A549 (cell line): ENCODE results near the gene PLXNC1. TPM values are rescaled to one million over a fixed set of nuclear protein-coding genes. Genes with fewer than 3 reads are reported as not detected.

Source experiments
- ATAC-seq, 2 experiments: fragments of 200-7000 bp in 1 of 2; fragments of >200 bp in 1 of 2; cut with Nextera tagmentation in 1 of 2; cut with Tn5 transposase in 1 of 2; 3 replicates each; pipeline versions ENCODE4 v1.8.0 to v1.9.1; 2018 to 2020; ENCODE audit warnings: mild to moderate bottlenecking in 1 of 2, moderate library complexity in 1 of 2
- CTCF ChIA-PET: fragments of 300-600 bp; sonication (Branson Sonifier 250); formaldehyde crosslinking; extraction: SDS; loops from one replicate; lab custom pipeline; 2021; ENCODE audit warnings: antibody characterized with exemption, inconsistent platforms; lab: Yijun Ruan, JAX
- POLR2A ChIA-PET: fragments of 350-600 bp; formaldehyde crosslinking; extraction: SDS; loops from one replicate; lab custom pipeline; 2021; ENCODE audit warnings: antibody characterized with exemption, inconsistent platforms; lab: Yijun Ruan, JAX
- DNase-seq, 2 experiments: peaks; one replicate each; pipeline versions ENCODE4 v3.0.0 to v3.0.0-alpha.2; 2011 to 2016; ENCODE audit warnings: low read depth in 1 of 2, low spot score in 1 of 2
- FAIRE-seq: peaks from 2 replicates; lab custom pipeline; 2011; peaks lifted over from hg19 to GRCh38; lab: Jason Lieb, UNC
- H3K27ac ChIP-seq, 2 experiments: fragments of >200 bp; sonication (Bioruptor Twin); formaldehyde crosslinking; 3 replicates each; pipeline ENCODE4 v1.5.1; 2016 to 2017
- H3K4me1 ChIP-seq: fragments of >200 bp; sonication (Bioruptor Twin); formaldehyde crosslinking; 3 replicates; pipeline ENCODE4 v1.6.1; 2016
- H3K4me2 ChIP-seq: fragments of >200 bp; sonication (Bioruptor Twin); formaldehyde crosslinking; 3 replicates; pipeline ENCODE4 v1.6.1; 2016
- H3K4me3 ChIP-seq: fragments of >200 bp; sonication (Bioruptor Twin); formaldehyde crosslinking; 3 replicates; pipeline ENCODE4 v1.5.1; 2016
- H3K9me3 ChIP-seq: fragments of >200 bp; sonication (Bioruptor Twin); formaldehyde crosslinking; 3 replicates; pipeline ENCODE4 v1.6.1; 2016
- CBX2 ChIP-seq: fragments of 200-600 bp; sonication (generic); IDR thresholded peaks from 2 replicates; pipeline ENCODE4 v1.6.1; 2016; ENCODE audit warnings: low read depth, mild to moderate bottlenecking, borderline replicate concordance
- CBX8 ChIP-seq: fragments of 200-600 bp; sonication (generic); IDR thresholded peaks from 2 replicates; pipeline ENCODE4 v1.6.1; 2016
- CEBPB ChIP-seq, 2 experiments: fragments of >200 bp in 1 of 2; sonication (Bioruptor Twin) in 1 of 2; formaldehyde crosslinking in 1 of 2; IDR thresholded peaks; 2 replicates each; pipeline ENCODE4 v1.6.1; 2012 to 2016
- CHD2 ChIP-seq: fragments of 150-350 bp; IDR thresholded peaks from 2 replicates; pipeline ENCODE4 v1.6.1; 2014; ENCODE audit warnings: low read length; ENCODE audit not compliant: partially characterized antibody
- EHMT2 ChIP-seq: fragments of 200-600 bp; sonication (generic); IDR thresholded peaks from 2 replicates; pipeline ENCODE4 v1.6.1; 2016; ENCODE audit warnings: antibody characterized with exemption, low read depth, mild to moderate bottlenecking, moderate library complexity
- EP300 ChIP-seq, 2 experiments: fragments of >200 bp; sonication (Bioruptor Twin); formaldehyde crosslinking; IDR thresholded peaks; 2 replicates in 1 of 2; 3 replicates in 1 of 2; pipeline ENCODE4 v1.6.1; 2016 to 2017
- ESRRA ChIP-seq: fragments of 150-350 bp; IDR thresholded peaks from 2 replicates; pipeline ENCODE4 v1.6.1; 2014; ENCODE audit warnings: mild to moderate bottlenecking, low read length, borderline replicate concordance
- HDAC2 ChIP-seq: fragments of 200-600 bp; sonication (generic); IDR thresholded peaks from 2 replicates; pipeline ENCODE4 v1.6.1; 2016
- HEYL ChIP-seq: fragments of 250-450 bp; sonication (Bioruptor Pico); IDR thresholded peaks from 2 replicates; pipeline ENCODE4 v1.8.0; 2021; ENCODE audit warnings: mild to moderate bottlenecking, moderate library complexity
- HOXA7 ChIP-seq: fragments of 250-450 bp; sonication (Bioruptor Pico); IDR thresholded peaks from 2 replicates; pipeline ENCODE4 v1.5.0; 2020; ENCODE audit warnings: mild to moderate bottlenecking, moderate library complexity
- KDM5A ChIP-seq: fragments of 200-600 bp; sonication (generic); IDR thresholded peaks from 2 replicates; pipeline ENCODE4 v1.6.1; 2016; ENCODE audit warnings: antibody characterized with exemption, mild to moderate bottlenecking
- NFE2L2 ChIP-seq: fragments of 150-350 bp; conservative IDR thresholded peaks from 2 replicates; pipeline ENCODE4 v1.6.1; 2014; ENCODE audit warnings: low read length
- RAD21 ChIP-seq, 2 experiments: fragments of >200 bp in 1 of 2; sonication (Bioruptor Twin) in 1 of 2; formaldehyde crosslinking in 1 of 2; IDR thresholded peaks in 1 of 2; conservative IDR thresholded peaks in 1 of 2; 2 replicates in 1 of 2; 3 replicates in 1 of 2; pipeline ENCODE4 v1.6.1; 2012 to 2018; ENCODE audit warnings: inconsistent platforms in 1 of 2
- RFX5 ChIP-seq: fragments of 450-650 bp; IDR thresholded peaks from 2 replicates; pipeline ENCODE4 v1.7.1; 2014; ENCODE audit warnings: antibody characterized with exemption, mild to moderate bottlenecking, moderate library complexity
- SMC3 ChIP-seq: fragments of >200 bp; sonication (Bioruptor Twin); formaldehyde crosslinking; IDR thresholded peaks from 3 replicates; pipeline ENCODE4 v1.6.1; 2018; ENCODE audit warnings: inconsistent platforms
- TP53 ChIP-seq: fragments of 250-450 bp; sonication (Bioruptor Pico); IDR thresholded peaks from 2 replicates; pipeline ENCODE4 v1.5.0; 2021; ENCODE audit warnings: mild to moderate bottlenecking, moderate library complexity
- ZSCAN20 ChIP-seq: fragments of 250-450 bp; sonication (Bioruptor Pico); IDR thresholded peaks from 2 replicates; pipeline ENCODE4 v1.8.0; 2022; ENCODE audit warnings: mild to moderate bottlenecking, moderate library complexity
- WGBS: methylation state at CpG from one replicate; pipeline ENCODE4 v1.1.6; 2017; ENCODE audit errors: missing lambda C conversion rate; 5-methylcytosine and 5-hydroxymethylcytosine counted together
- polyA plus RNA-seq, 4 experiments: library from polyadenylated mRNA; depleted of rRNA in 3 of 4; stranded (reverse); fragments of >200 nt; fragmentation: RNase III in 1 of 4; extraction: RNeasy Plus Mini Kit Qiagen cat#74134 plus additional on column Dnase treatment in 1 of 4; gene quantifications; 2 replicates in 3 of 4; 3 replicates in 1 of 4; pipeline ENCODE4 v1.2.3, GENCODE V29; 2011 to 2017
- TF ChIP-seq, protein P1 (sequence below): fragments of 450-650 bp; IDR thresholded peaks from 2 replicates; pipeline ENCODE4 v1.6.1; 2014; ENCODE audit warnings: antibody characterized with exemption
- TF ChIP-seq, protein P2 (sequence below): fragments of 250-450 bp; sonication (Bioruptor Pico); IDR thresholded peaks from 2 replicates; pipeline ENCODE4 v1.5.0; 2020; ENCODE audit warnings: low read depth, mild to moderate bottlenecking, moderate library complexity
- TF ChIP-seq, protein P3 (sequence below): fragments of >200 bp; sonication (Bioruptor Twin); formaldehyde crosslinking; IDR thresholded peaks from 2 replicates; pipeline ENCODE4 v1.6.1; 2016
- TF ChIP-seq, protein P4 (sequence below): IDR thresholded peaks from 2 replicates; pipeline ENCODE4 v1.6.1; 2012

Gene PLXNC1
- polyA plus RNA-seq, 2 of the 4 experiments (the other 2 are of a cell fraction): 0.12 to 0.50 TPM

DNA sequence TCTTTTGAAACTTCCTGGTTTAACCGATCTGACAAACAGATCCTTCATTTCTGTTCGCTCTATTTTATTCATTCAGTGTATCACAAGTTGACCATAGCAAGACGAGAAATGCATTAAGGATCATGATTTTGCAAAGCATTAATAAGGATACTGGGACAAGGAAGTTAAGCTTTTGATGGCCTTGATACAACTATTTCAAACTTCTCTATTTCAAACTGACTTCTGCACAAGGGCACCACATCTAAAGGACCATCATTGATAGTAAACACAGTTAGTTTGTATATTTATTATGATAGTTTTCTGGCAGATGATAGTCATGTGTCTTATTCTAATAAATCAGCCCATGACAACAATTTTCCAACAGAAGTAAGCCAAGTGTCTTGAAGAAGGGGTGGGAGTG lies 25.8 kb upstream of the PLXNC1 start (continued):
- TF ChIP-seq KDM5A (no peak), HDAC2 (no peak), SMC3 (no peak), CHD2 (no peak)
- TF ChIP-seq, protein P1, sequence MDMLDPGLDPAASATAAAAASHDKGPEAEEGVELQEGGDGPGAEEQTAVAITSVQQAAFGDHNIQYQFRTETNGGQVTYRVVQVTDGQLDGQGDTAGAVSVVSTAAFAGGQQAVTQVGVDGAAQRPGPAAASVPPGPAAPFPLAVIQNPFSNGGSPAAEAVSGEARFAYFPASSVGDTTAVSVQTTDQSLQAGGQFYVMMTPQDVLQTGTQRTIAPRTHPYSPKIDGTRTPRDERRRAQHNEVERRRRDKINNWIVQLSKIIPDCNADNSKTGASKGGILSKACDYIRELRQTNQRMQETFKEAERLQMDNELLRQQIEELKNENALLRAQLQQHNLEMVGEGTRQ: no peak
- TF ChIP-seq, protein P2, sequence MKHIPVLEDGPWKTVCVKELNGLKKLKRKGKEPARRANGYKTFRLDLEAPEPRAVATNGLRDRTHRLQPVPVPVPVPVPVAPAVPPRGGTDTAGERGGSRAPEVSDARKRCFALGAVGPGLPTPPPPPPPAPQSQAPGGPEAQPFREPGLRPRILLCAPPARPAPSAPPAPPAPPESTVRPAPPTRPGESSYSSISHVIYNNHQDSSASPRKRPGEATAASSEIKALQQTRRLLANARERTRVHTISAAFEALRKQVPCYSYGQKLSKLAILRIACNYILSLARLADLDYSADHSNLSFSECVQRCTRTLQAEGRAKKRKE (CRISPR knock-in tag): no peak

DNA sequence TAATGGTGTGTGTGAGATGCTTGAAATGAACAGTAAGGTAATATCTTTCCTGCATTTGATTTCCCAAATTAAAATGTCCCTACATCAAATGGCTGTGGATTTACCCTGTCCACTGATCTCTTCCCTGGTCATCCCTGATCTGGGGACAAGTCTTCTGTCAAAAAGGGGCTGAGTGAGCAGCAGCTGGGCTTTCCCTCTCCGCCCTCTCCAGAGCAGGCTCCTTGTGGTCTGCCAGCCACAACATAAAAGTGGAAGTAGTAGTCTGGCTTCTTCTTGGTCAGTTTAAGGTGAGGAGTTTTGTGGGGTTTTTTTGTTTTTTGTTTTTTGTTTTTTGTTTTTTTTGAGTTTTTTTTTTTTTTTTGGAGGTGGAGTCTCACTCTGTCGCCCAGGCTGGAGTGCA lies 25.2 kb upstream of the PLXNC1 start:
- CTCF ChIA-PET: interaction anchor here (0.8 to 1.4 kb wide), 2 partner anchors 9 to 356 kb away, joined by 3 read pairs; no protein-coding TSS in a partner anchor
- WGBS: 70% methylated on average over 2 of the region's 2 CpGs
- Histone ChIP-seq H3K4me3 (no peak overlapping the region), H3K9me3 (no peaks in the 10 kb centered on the region), H3K4me1 (no peaks in the 10 kb centered on the region), H3K4me2 (no peak overlapping the region), H3K27ac (no peak overlapping the region)
- POLR2A ChIA-PET: no interaction called here
- ATAC-seq: no peak
- TF ChIP-seq ESRRA: no peak
- TF ChIP-seq, protein P3, sequence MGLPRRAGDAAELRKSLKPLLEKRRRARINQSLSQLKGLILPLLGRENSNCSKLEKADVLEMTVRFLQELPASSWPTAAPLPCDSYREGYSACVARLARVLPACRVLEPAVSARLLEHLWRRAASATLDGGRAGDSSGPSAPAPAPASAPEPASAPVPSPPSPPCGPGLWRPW: no peak
- TF ChIP-seq EP300 (IDR thresholded peaks at IDR 0.05): no peak
- no peak for TF ChIP-seq TP53 (CRISPR knock-in tag)
- no peak for TF ChIP-seq ZSCAN20 (CRISPR knock-in tag)
- TF ChIP-seq, protein P4, sequence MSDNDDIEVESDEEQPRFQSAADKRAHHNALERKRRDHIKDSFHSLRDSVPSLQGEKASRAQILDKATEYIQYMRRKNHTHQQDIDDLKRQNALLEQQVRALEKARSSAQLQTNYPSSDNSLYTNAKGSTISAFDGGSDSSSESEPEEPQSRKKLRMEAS: no peak
- TF ChIP-seq HOXA7 (CRISPR knock-in tag): no peak
- TF ChIP-seq CEBPB (IDR thresholded peaks at IDR 0.05): no peak
- no peak for TF ChIP-seq CBX2
- no peak for TF ChIP-seq EHMT2
- no peak for TF ChIP-seq NFE2L2
- FAIRE-seq: no peak
- DNase-seq: no peak

DNA sequence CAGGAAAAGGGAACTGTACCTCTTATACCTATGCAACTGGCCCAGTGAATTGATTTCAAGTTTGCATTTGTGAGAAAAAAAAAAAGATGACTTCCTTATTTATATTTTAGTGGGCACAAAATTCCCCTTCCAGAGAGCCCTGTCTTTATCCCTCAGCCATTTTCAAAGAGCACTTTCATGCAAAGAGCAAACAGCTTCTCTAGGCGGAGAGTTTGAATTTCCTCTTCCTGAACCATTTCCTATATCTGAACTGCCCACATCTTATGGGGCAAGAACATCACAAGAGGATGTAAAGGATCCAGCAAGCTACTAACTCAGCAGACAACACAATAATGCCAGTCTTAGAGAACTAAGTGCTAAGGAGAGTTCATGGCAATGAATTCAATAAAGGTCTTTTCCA lies 22.3 kb upstream of the PLXNC1 start:
- ChIA-PET CTCF (no interaction called here), POLR2A (no interaction called here)
- Histone ChIP-seq H3K4me1 (no peaks in the 10 kb centered on the region), H3K27ac (no peak overlapping the region), H3K4me2 (no peak overlapping the region), H3K9me3 (no peaks in the 10 kb centered on the region; the same call in 2 of the 3 replicates), H3K4me3 (no peak overlapping the region)
- FAIRE-seq (no peak), DNase-seq (no peak), ATAC-seq (no peak)
- WGBS: 68% methylated on average over 1 of the region's 1 CpG
- TF ChIP-seq RFX5: no peak
- TF ChIP-seq HEYL (CRISPR knock-in tag): no peak
- 0 out of 2 replicates have a peak, but pooled peaks have one; percentile 42 for TF ChIP-seq CBX8

DNA sequence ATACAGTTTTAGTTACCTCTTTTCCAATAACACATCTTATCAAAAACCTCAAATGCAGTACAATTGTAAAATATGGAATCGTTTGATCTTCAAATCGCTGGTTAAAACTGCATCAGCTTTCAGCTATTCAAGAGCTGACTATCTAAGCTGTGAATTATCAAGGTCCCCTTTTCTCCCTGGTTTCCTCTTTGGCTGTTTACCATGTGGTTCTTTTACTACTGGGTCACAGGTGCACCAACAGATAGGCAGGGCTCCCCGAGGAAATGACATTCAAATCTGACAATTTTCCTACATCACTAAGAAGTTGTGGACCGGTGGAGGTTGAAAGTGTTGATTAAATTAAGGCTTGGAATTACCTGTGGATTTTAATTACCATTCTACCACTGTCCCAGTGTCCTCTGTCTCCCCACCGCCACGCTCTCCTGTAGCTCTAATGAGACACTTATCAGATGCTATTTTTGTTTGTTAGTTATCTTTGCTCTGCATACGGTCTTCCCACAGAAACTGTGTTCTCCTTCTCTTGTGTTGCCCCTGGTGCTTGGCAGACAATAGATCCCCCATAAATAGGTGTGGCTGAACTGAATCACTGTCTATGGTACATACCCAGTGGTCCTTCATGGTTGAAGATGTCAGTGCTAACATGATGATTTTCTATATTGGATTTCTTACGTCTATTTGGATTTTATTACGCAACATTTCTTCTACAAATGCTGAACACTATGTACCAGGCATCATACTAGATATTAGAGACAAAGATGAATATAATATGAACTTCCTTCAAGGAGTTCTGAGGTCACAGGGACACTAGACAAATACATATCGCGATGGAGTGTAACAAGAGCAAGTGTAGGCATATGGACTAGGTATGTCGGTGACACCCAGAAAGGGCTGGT lies 20.9 kb upstream of the PLXNC1 start:
- DNase-seq (no peak), ATAC-seq (no peak), FAIRE-seq (no peak)
- Histone ChIP-seq H3K27ac (no peak overlapping the region), H3K9me3 (no peaks in the 10 kb centered on the region; the same call in 2 of the 3 replicates)
- 37% methylated on average over 12 of the region's 12 CpGs for WGBS
- TF ChIP-seq, protein P1: no peak
- TF ChIP-seq, protein P3: no peak
- TF ChIP-seq RAD21 (conservative IDR thresholded peaks at IDR 0.05 in 1 of 2, IDR thresholded peaks at IDR 0.05 in 1 of 2) (no peak), CEBPB (IDR thresholded peaks at IDR 0.05) (peak; percentile 12 to 42; a peak in 1 of 4 replicates)
- TF ChIP-seq, all 56 proteins: peak for 1
- no peak overlapping the region for H3K4me2 ChIP-seq
- POLR2A ChIA-PET: no interaction called here
- no peaks in the 10 kb centered on the region for H3K4me1 ChIP-seq
- CTCF ChIA-PET: no interaction called here
- no peak overlapping the region for H3K4me3 ChIP-seq
